Lower leg skin (tissue), 3 donors: ENCODE measurements around the gene OR52A5.

ENCODE experiments used
- POLR2A ChIP-seq, 2 donors: fragments of 450-650 bp; IDR thresholded peaks; one replicate each; pipeline ENCODE4 v1.6.1; 2016 to 2017; ENCODE audit warnings: antibody characterized with exemption in 2 of 2, mild to moderate bottlenecking in 1 of 2, moderate library complexity in 1 of 2
- TF ChIP-seq, protein P1 (sequence below), 3 donors: fragments of 450-650 bp; IDR thresholded peaks; one replicate each; pipeline ENCODE4 v1.5.1; 2016; ENCODE audit warnings: antibody characterized with exemption in 3 of 3, mild to moderate bottlenecking in 3 of 3, moderate library complexity in 2 of 3

DNA sequence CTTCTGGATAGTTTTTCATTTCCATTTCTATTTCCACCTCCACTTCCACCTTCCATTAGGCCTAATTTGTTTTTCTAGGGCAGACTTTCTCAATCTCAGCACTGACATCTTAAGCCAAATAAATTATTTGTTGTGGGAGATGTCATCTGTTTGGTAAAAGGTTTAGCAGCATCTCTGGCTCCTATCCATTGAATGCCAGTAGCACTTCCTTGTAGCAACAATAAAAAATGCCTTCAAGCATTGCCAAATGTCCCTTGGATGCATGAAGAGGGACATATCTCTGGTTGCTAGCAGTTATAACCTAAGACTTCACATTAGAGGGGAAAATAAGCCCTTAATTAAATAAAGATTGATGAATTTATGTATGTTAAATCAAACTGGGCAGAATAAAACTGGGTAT is 1.9 kb downstream of the OR52A5 start:
- TF ChIP-seq, protein P1, sequence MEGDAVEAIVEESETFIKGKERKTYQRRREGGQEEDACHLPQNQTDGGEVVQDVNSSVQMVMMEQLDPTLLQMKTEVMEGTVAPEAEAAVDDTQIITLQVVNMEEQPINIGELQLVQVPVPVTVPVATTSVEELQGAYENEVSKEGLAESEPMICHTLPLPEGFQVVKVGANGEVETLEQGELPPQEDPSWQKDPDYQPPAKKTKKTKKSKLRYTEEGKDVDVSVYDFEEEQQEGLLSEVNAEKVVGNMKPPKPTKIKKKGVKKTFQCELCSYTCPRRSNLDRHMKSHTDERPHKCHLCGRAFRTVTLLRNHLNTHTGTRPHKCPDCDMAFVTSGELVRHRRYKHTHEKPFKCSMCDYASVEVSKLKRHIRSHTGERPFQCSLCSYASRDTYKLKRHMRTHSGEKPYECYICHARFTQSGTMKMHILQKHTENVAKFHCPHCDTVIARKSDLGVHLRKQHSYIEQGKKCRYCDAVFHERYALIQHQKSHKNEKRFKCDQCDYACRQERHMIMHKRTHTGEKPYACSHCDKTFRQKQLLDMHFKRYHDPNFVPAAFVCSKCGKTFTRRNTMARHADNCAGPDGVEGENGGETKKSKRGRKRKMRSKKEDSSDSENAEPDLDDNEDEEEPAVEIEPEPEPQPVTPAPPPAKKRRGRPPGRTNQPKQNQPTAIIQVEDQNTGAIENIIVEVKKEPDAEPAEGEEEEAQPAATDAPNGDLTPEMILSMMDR (IDR thresholded peaks at IDR 0.05), result no peak
- no peak for TF ChIP-seq POLR2A (IDR thresholded peaks at IDR 0.05)
